ENCODE results near the gene COL6A2.
"Not testable (repeated sequence)": the region's sequence is repeated elsewhere in the genome, so short reads cannot be mapped to it uniquely, and the experiment has no call there.

The COL6A2 gene

GRCh38 chr21:46095814-46096595 lies 1.9 kb upstream of the COL6A2 start:
- DNase-seq = no peak

DNA sequence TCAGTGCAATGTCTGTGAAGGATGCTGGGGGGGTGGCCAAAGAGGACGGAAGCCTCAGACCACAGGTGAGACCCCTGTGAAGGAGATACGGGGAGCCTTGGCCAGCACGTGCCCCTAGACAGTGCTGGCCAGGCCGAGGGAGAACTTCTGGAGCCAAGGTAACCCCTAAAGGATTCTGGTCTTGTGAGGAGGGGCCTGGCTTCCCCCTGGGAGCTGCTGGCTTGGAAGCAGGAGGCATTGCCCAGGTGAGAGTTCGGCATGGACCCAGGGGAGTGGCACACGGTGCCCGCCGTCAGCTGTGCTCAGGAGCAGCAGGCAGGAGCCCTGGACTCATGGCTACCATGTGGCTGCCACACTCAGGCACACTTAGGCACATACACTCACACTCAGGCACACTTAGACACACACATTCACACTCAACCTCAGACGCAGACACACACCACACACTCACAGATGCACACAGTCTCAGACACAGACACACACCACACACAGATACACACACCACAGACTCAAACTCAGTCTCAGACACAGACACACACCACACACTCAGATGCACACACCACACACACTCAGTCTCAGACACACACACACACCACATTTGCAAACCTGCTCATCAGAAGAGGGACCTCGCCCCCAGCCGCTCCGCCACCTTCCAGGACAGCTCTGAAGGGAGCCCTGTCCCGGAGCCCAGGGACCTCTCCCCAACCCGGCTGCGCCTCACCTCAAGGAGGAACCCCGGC lies 1.1 kb upstream of the COL6A2 start:
- DNase-seq = no peak

DNA sequence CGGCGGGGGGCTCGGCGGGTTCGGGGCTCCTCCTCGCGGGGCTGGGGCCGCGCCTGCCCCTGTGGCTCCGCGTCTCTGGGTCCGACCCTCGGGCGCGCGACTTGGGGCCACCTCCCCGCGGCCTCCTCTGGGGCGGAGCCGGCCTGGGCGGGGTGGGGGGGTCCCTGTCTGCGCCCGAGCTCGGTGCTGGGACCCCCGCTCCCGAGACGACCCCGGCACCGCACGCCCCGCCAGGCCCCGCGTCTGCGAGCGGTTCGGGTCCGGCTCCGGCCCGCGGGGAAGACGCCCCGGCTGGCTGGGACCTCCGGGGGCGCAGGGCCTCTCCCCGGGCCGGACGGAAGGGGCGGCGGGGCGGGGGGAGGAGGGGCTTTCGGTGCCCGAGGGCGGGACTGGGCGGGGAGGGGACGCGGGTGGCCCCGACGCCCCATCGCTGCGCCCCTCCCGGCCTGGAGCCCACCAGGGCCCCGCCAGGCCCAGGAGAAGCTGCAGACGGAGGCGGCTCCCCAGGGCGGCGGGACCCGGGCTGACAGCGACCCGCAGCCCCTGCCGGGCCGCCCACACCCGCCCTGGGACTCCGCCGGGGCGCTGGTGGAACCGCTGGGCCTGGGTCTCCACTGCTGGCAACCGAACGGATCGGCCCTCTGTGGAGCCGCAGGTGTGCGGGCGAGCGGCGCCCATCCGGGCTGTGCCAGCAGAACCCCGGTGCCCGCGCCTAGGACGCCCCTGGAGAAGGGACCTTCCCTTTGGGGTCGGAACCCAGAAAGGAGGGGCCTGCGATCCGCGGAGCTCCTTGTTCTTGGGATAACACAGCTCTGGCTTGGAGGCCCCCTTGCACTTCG lies 610 bp downstream of the COL6A2 start:
- no peak for DNase-seq

GRCh38 chr21:46099476-46099875 lies 1.6 kb downstream of the COL6A2 start:
- no peak for DNase-seq

DNA sequence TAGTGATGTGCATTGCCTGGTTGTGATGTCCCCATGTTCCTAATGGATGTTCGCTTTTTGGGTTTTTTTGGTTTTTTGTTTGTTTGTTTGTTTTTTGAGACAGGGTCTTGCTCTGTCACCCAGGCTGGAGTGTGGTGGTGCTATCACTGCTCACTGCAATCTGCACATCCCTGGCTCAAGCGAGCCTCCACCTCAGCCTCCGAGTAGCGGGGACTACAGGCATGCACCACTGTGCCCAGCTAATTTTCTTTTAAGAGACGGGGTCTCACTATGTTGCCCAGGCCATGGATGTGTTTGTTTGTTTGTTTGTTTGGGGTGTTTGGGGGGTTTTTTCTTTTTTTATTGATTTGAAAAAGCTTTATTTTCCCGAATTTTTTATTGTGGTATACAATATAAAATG lies 2.1 kb downstream of the COL6A2 start:
- no peak for DNase-seq

- DNase-seq = no peak
These were observed 2.5 kb downstream of the COL6A2 start for GRCh38 chr21:46100426-46100825.

DNA sequence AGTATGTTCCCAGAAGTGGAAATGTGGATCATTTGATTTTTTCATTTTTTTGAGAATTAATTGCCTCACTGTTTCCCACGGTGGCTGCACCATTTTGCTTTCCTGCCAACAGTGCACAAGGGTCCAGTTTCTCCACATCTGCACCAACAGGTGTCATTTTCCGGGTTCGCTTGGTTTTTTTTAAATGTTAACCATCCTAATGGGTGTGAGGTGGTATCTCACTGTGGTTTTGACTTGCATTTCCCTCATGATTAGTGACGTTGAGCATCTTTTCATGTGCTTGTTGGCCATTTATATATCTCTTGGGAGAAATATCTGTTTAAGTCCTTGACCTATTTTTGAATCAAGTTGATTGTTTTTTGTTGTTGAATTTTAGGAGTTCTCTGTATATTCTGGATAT lies 3.0 kb downstream of the COL6A2 start:
- no peak for DNase-seq

- DNase-seq = no peak
These were observed 6.2 kb downstream of the COL6A2 start for GRCh38 chr21:46104104-46104503.

DNA sequence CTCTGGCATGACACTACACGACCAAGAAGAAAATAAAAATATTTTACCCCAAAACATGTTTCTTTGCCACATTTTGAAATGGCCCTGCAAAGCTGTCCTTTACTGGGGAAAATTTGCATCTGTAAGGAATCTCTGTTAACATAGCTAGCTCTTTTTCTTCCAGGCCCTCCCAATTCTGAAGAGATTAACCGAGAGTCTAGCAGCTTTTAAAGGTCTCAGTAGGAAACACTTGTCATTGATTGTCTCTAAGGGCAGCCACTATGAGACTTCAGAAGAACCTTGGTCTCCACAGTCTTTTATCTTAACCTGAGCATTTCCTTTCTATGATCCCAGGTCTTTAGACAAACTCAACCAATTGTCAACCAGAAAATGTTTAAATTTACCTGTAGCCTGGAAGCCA lies 9.5 kb downstream of the COL6A2 start:
- DNase-seq = not testable (repeated sequence)

- no peak for DNase-seq
These were observed 11.0 kb downstream of the COL6A2 start for GRCh38 chr21:46108827-46109312.

DNA sequence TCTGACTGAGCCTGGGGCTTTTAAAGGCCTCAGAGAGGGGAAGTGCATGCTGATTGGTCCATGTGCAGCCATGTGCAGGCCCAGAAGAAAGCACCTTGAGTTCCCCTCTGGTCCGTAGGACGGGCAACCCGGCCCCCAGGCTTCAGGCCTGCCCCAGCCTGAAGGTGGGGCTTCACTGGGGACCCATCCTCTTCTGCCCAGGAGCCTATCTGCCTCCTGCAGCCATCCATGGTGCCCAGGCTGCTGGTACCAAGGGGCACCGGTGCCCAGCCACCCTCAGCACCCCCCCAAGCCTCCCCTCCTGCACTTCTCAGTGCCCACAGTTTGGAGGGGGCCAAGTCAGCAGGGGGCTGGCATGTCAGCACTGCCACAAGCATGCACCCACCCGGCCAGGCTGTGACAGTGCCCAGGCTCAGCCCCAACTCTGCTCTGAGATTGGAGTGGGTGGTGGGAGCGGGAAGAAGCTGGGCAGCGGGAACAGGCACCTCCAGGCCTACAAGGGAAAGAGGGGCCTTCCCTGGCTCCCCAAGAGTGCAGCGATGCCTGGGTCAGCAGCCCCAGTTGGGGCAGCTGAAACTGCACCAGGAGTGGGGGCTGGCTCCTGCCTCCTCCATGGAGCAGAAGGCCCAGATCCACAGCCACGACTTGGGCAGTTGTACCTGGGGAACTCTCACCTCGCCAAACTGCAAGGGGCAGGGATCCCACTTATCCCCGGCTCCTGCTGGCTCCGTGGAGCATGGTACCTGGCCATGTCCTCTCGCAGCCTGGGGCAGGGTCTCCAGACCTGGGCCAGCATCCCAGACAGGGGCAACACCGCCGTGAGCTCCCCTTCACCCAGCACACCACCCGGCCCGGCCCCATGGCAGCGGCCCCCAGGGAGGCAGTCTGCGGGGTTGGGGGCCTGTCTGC lies 11.7 kb downstream of the COL6A2 start:
- DNase-seq = no peak

DNA sequence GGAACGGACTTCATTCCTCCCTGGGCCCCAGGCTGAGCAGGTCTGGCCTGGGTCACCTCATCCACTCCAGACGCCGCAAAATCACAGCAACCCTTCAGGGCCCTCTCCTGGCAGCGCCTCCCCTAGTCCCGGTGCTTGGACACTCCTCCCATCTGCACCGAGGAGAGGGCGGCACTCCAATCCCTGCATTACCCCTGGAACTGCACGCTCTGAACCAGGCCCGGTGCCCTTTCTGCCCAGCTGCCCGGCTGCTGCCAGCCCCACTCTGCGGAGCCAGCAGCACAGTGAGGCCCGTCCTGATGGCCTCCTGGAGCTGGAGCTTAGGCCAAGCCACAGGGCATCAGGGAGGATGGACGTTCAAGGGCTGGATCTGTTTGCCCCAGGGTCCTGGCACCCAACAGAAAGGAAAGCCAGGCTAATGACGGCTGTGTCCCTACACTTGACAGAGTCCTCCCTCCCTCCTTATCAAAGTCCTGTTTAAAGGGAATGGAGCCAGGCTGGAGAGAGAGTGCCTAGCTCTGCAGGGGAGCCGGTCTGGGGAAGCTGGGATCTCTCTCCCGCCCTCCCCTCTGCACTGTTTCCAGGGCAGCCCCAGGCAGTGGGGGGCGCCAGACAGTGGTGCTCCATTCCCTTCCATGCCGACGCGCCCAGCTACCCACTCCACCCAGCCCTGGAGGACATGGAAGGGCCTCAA lies 12.7 kb downstream of the COL6A2 start:
- DNase-seq = no peak

- DNase-seq = no peak
These were observed 13.3 kb downstream of the COL6A2 start for GRCh38 chr21:46111193-46111571.

DNA sequence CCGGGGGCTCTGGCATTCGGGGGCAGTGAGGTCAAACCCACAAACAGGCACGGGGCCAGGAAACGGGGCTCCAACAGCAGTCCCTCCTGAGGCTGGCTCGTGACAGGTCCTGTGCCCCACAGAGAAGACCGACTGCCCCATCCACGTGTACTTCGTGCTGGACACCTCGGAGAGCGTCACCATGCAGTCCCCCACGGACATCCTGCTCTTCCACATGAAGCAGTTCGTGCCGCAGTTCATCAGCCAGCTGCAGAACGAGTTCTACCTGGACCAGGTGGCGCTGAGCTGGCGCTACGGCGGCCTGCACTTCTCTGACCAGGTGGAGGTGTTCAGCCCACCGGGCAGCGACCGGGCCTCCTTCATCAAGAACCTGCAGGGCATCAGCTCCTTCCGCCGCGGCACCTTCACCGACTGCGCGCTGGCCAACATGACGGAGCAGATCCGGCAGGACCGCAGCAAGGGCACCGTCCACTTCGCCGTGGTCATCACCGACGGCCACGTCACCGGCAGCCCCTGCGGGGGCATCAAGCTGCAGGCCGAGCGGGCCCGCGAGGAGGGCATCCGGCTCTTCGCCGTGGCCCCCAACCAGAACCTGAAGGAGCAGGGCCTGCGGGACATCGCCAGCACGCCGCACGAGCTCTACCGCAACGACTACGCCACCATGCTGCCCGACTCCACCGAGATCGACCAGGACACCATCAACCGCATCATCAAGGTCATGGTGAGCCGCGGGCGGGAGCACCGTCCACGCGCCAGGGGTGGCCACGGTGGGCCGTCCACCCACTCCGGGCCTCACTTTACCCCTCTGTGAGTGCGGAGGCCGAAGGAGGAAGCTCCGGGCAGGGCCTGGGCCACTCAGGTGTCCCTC lies 14.2 kb downstream of the COL6A2 start:
- DNase-seq = no peak

DNA sequence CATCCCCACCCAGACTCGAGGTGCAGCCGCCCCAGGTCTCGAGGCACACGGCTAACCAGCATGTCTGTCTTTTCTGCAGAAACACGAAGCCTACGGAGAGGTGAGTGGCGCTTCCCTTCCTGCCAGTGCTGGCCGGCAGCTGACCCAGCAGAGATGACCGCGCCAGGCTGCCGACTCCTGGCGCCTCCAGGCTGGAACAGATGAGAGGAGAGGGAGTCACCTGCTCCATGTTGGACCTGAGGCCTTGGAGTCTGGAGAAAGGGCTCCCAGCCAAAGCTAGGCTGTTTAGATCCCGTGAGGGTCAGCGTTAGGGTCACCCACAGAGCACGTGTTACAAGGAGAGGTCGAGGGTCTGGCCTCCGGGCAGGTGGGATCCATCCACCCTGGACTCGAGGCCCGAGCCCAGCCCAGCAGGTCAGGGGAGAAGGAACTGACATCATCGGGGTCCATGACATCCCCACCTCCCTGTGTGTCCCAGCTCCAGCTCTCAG lies 14.9 kb downstream of the COL6A2 start:
- DNase-seq = no peak

DNA sequence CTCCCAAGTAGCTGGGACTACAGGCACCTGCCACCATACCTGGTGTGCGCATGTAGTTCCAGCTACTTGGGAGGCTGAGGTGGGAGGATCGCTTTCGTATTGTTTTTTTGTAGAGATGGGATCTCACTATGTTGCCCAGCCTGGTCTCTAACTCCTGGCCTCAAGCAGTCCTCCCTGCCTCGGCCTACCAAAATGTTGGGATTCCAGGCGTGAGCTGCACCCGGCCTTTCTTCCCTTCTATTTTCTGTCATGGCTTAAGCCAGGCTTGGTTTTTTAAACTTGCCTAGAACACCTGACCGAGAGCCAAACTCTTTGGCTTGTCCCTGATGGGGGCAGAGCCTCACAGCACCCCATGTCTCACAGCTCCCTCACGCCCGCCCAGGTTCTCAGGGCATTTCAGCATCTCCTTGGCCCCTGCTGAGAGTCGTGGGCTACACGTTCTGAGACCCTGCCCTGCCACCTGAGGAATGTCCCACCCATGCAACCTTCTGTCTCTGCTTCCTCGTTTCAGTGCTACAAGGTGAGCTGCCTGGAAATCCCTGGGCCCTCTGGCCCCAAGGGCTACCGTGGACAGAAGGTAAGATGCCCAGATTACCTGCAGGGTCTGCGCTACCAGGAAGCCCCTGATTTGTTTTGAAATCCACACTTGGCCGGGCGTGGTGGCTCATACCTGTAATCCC lies 15.7 kb downstream of the COL6A2 start:
- no peak for DNase-seq

GRCh38 chr21:46114963-46115362 lies 17.1 kb downstream of the COL6A2 start:
- no peak for DNase-seq

- DNase-seq = no peak
These were observed 17.7 kb downstream of the COL6A2 start for GRCh38 chr21:46115441-46116188.

- no peak for DNase-seq
These were observed 18.4 kb downstream of the COL6A2 start for GRCh38 chr21:46116189-46116775.
